ENCODE data around the gene PRDX2.

PRDX2 gene

DNA sequence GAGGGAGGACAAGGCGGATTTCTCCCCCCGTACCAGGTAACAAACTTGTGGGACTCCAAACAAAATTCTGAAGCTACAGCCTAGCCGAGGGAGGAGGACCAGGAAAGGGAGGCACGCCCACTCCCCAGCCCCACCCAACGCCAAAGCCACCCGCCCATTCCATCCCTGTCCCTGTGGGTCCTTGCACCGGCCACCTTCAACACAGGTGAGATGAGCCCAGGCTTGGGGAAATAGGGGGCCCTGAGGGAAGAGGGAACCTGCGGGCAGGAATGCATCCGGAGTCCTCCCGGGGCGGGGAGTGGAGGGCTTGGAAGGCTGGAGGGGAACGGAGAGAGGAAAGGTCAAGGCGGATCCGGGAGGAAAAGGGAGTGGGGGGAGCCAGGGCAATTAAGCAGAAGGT lies 50.0 kb downstream of the PRDX2 start, which contains the start of gene BEST2:
BEST2 (plus strand) TSS at position 157 of the 400 bp plus-strand sequence. CDS start 802 bp downstream, outside the sequence.
- Histone ChIP-seq H3K27ac (ENCODE audit: low read depth, low read length, poor library complexity, severe bottlenecking) (no peak within 1 kb of the TSS), H3K36me3 (ENCODE audit: insufficient read depth, low read length) (peaks cover 18% of the 10 kb centered on the region), H3F3A (ENCODE audit: insufficient read depth, low read length) (no peaks in the 10 kb centered on the region), H4K20me1 (ENCODE audit: insufficient read depth, low read length) (no peaks in the 10 kb centered on the region), H2AFZ (ENCODE audit: low read length) (no peak within 1 kb of the TSS), H3K9me3 (ENCODE audit: low read length) (peaks cover 9% of the 10 kb centered on the region; the same call in 1 of the 2 replicates), H3K9me2 (ENCODE audit: low read depth, low read length) (no peaks in the 10 kb centered on the region), H3K4me3 (ENCODE audit: low read depth, low read length, poor library complexity, severe bottlenecking) (no peak within 1 kb of the TSS), H3K27me3 (ENCODE audit: insufficient read depth, low read length) (peaks cover 6% of the 10 kb centered on the region; the same call in 1 of the 2 replicates), H3K79me2 (ENCODE audit: insufficient read depth, low read length) (no peaks in the 10 kb centered on the region), H3K4me2 (ENCODE audit: low read length) (no peak within 1 kb of the TSS), H3K4me1 (ENCODE audit: insufficient read depth, low read length, severe bottlenecking) (no peaks in the 10 kb centered on the region), H3K9ac (ENCODE audit: low read length) (no peak within 1 kb of the TSS)
- TF ChIP-seq, protein P1, sequence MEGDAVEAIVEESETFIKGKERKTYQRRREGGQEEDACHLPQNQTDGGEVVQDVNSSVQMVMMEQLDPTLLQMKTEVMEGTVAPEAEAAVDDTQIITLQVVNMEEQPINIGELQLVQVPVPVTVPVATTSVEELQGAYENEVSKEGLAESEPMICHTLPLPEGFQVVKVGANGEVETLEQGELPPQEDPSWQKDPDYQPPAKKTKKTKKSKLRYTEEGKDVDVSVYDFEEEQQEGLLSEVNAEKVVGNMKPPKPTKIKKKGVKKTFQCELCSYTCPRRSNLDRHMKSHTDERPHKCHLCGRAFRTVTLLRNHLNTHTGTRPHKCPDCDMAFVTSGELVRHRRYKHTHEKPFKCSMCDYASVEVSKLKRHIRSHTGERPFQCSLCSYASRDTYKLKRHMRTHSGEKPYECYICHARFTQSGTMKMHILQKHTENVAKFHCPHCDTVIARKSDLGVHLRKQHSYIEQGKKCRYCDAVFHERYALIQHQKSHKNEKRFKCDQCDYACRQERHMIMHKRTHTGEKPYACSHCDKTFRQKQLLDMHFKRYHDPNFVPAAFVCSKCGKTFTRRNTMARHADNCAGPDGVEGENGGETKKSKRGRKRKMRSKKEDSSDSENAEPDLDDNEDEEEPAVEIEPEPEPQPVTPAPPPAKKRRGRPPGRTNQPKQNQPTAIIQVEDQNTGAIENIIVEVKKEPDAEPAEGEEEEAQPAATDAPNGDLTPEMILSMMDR (IDR thresholded peaks at IDR 0.05; ENCODE audit: low read length): no peak
- TF ChIP-seq EZH2 (IDR thresholded peaks at IDR 0.05; ENCODE audit: borderline replicate concordance, low read length): no peak

DNA sequence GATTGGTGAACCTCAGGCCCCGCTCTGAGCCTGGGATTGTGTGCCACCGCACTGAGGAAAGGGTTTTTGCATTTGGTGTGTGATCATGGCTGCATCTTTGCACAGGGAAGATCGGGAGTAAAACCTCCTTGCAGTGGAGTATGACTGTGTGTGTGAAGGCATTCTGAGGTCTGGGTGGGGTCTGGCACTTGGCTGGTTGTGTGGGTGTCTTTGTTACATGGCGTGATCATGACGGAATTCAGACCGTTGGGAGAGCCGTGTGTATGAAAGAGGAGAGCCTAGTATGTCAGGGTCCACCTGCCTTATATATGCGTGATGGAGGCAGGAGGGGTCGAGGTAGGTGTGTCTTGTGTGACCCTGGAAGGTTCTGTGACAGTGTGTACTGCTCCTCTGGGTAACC lies 50.7 kb downstream of the PRDX2 start:
- H3F3A ChIP-seq (ENCODE audit: insufficient read depth, low read length): no peaks in the 10 kb centered on the region
- no peaks in the 10 kb centered on the region for H4K20me1 ChIP-seq (ENCODE audit: insufficient read depth, low read length)
- H3K79me2 ChIP-seq (ENCODE audit: insufficient read depth, low read length): no peaks in the 10 kb centered on the region
- peaks cover 9% of the 10 kb centered on the region; the same call in 1 of the 2 replicates for H3K9me3 ChIP-seq (ENCODE audit: low read length)
- peaks cover 26% of the 10 kb centered on the region for H3K36me3 ChIP-seq (ENCODE audit: insufficient read depth, low read length)
- no peaks in the 10 kb centered on the region for H3K4me1 ChIP-seq (ENCODE audit: insufficient read depth, low read length, severe bottlenecking)
- no peak overlapping the region for H3K27ac ChIP-seq (ENCODE audit: low read depth, low read length, poor library complexity, severe bottlenecking)
- H2AFZ ChIP-seq (ENCODE audit: low read length): no peak overlapping the region
- H3K4me2 ChIP-seq (ENCODE audit: low read length): no peak overlapping the region
- peaks cover 6% of the 10 kb centered on the region; the same call in 1 of the 2 replicates for H3K27me3 ChIP-seq (ENCODE audit: insufficient read depth, low read length)
- H3K9ac ChIP-seq (ENCODE audit: low read length): no peak overlapping the region
- TF ChIP-seq EZH2 (IDR thresholded peaks at IDR 0.05; ENCODE audit: borderline replicate concordance, low read length): no peak
- TF ChIP-seq, protein P1 (IDR thresholded peaks at IDR 0.05; ENCODE audit: low read length): no peak
- no peak overlapping the region for H3K4me3 ChIP-seq (ENCODE audit: low read depth, low read length, poor library complexity, severe bottlenecking)
- H3K9me2 ChIP-seq (ENCODE audit: low read depth, low read length): no peaks in the 10 kb centered on the region

DNA sequence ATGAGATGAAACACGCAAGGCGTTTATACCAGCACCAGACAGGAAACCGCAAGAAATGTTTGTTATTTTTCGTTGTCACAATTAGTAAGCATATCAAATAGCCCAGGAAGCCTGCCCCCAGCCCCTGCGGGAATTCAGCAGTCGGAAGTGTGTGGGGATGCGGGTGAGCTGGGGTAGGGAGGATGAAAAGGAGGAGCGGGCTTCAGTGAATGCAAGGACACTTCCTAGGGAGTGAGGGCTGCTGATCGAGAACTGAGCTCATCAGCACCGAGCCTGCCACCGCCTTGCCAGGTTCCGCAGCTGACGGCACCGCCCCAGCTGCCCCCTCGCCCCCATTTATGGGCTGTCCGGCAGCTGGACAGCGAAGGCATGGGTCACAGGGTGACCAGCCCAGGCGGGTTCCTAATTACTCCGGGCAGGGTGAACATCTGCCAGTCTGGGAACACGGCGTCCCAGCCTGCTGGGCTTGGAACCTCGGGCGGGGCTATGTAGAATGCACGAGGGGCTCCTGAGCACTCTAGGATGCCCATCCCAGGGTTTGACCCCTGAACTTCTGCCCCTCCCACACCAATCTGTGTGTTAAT lies 51.6 kb downstream of the PRDX2 start:
- Histone ChIP-seq H3K36me3 (ENCODE audit: insufficient read depth, low read length) (peaks cover 34% of the 10 kb centered on the region), H3F3A (ENCODE audit: insufficient read depth, low read length) (no peaks in the 10 kb centered on the region), H3K27ac (ENCODE audit: low read depth, low read length, poor library complexity, severe bottlenecking) (no peak overlapping the region), H3K27me3 (ENCODE audit: insufficient read depth, low read length) (peaks cover 6% of the 10 kb centered on the region; the same call in 1 of the 2 replicates), H2AFZ (ENCODE audit: low read length) (no peak overlapping the region), H3K4me3 (ENCODE audit: low read depth, low read length, poor library complexity, severe bottlenecking) (no peak overlapping the region), H4K20me1 (ENCODE audit: insufficient read depth, low read length) (no peaks in the 10 kb centered on the region), H3K4me2 (ENCODE audit: low read length) (no peak overlapping the region), H3K79me2 (ENCODE audit: insufficient read depth, low read length) (no peaks in the 10 kb centered on the region), H3K9me3 (ENCODE audit: low read length) (peaks cover 9% of the 10 kb centered on the region; the same call in 1 of the 2 replicates), H3K9me2 (ENCODE audit: low read depth, low read length) (no peaks in the 10 kb centered on the region), H3K9ac (ENCODE audit: low read length) (no peak overlapping the region), H3K4me1 (ENCODE audit: insufficient read depth, low read length, severe bottlenecking) (no peaks in the 10 kb centered on the region)
- TF ChIP-seq, protein P1 (IDR thresholded peaks at IDR 0.05; ENCODE audit: low read length): no peak
- no peak for TF ChIP-seq EZH2 (IDR thresholded peaks at IDR 0.05; ENCODE audit: borderline replicate concordance, low read length)

Data from OCI-LY1 (cell line).